Uterus (tissue), 2 donors: ENCODE results near the gene ZDHHC8.

Source experiments
- CTCF ChIP-seq, 4 experiments: fragments of 200-600 bp in 2 of 4; fragments of 450-650 bp in 2 of 4; sonication (generic) in 2 of 4; IDR thresholded peaks; one replicate each; pipeline ENCODE4 v1.5.1; 2016 to 2019; ENCODE audit warnings: antibody characterized with exemption in 4 of 4, mild to moderate bottlenecking in 2 of 4, moderate library complexity in 1 of 4
- POLR2A ChIP-seq, 2 donors: fragments of 450-650 bp; IDR thresholded peaks; one replicate each; pipeline ENCODE4 v1.6.1; 2016; ENCODE audit warnings: antibody characterized with exemption in 2 of 2, mild to moderate bottlenecking in 1 of 2, moderate library complexity in 1 of 2

GRCh38 chr22:20150381-20151275 is 19.0 kb downstream of the ZDHHC8 start, which contains the start of gene CCDC188:
- TF ChIP-seq CTCF (IDR thresholded peaks at IDR 0.05) (no peak), POLR2A (IDR thresholded peaks at IDR 0.05) (no peak)
